Breast epithelium (tissue), 4 donors: ENCODE measurements around the gene TLE1. TPM values are rescaled to one million over a fixed set of nuclear protein-coding genes. Genes with fewer than 3 reads are reported as not detected.

ENCODE experiments used
- DNase-seq, 2 donors: peaks; one replicate each; pipeline ENCODE4 v3.0.0-alpha.2; 2019; ENCODE audit warnings: low spot score in 2 of 2
- H3K27ac ChIP-seq, 2 donors: fragments of 200-600 bp; sonication (generic) in 1 of 2; one replicate each; pipeline ENCODE4 v1.5.1; 2016 to 2019; ENCODE audit warnings: mild to moderate bottlenecking in 1 of 2
- H3K27me3 ChIP-seq, 2 donors: fragments of 200-600 bp; sonication (generic) in 1 of 2; one replicate each; pipeline versions ENCODE4 v1.5.1 to v1.6.0; 2017 to 2019; ENCODE audit warnings: control low read depth in 1 of 2, mild to moderate bottlenecking in 1 of 2
- H3K36me3 ChIP-seq: fragments of 200-600 bp; one replicate; pipeline ENCODE4 v1.5.1; 2019
- H3K4me1 ChIP-seq, 2 donors: fragments of 200-600 bp; sonication (generic); one replicate each; pipeline ENCODE4 v1.5.1; 2016 to 2019; ENCODE audit warnings: control low read depth in 1 of 2
- H3K4me3 ChIP-seq, 3 donors: fragments of 200-600 bp; sonication (generic); 1 replicate in 2 of 3; 2 replicates in 1 of 3; pipeline ENCODE4 v1.5.1; 2016 to 2019; ENCODE audit warnings: mild to moderate bottlenecking in 3 of 3, moderate library complexity in 2 of 3
- H3K9me3 ChIP-seq, 2 donors: fragments of 200-600 bp; sonication (generic) in 1 of 2; one replicate each; pipeline ENCODE4 v1.5.1; 2016 to 2019; ENCODE audit warnings: control low read depth in 1 of 2
- POLR2A ChIP-seq: fragments of 450-650 bp; IDR thresholded peaks from one replicate; pipeline ENCODE4 v1.6.1; 2016; ENCODE audit warnings: antibody characterized with exemption, mild to moderate bottlenecking, moderate library complexity
- POLR2AphosphoS5 ChIP-seq, 3 donors: sonication (generic); formaldehyde crosslinking; IDR thresholded peaks; one replicate each; pipeline ENCODE4 v1.6.1; 2017; ENCODE audit warnings: antibody characterized with exemption in 3 of 3
- intact Hi-C: fragments of 100-400 bp; cut with DNase I; formaldehyde crosslinking; loops from one replicate; pipeline ENCODE4 v1.15.1; 2023; ENCODE audit warnings: low total_unique reads
- total RNA-seq, 3 donors: library from RNA; depleted of rRNA; stranded (reverse); fragments of >200 nt; gene quantifications; one replicate each; pipeline ENCODE4 v1.1.0, GENCODE V29; 2016
- TF ChIP-seq, protein P1 (sequence below), 3 donors: fragments of 450-650 bp; IDR thresholded peaks; one replicate each; pipeline ENCODE4 v1.5.1; 2016 to 2017; ENCODE audit warnings: antibody characterized with exemption in 3 of 3, mild to moderate bottlenecking in 3 of 3, moderate library complexity in 3 of 3

The TLE1 gene
- total RNA-seq, 3 donors from 2014 or later, result 41.1 to 52.1 (median 47.4) TPM

DNA sequence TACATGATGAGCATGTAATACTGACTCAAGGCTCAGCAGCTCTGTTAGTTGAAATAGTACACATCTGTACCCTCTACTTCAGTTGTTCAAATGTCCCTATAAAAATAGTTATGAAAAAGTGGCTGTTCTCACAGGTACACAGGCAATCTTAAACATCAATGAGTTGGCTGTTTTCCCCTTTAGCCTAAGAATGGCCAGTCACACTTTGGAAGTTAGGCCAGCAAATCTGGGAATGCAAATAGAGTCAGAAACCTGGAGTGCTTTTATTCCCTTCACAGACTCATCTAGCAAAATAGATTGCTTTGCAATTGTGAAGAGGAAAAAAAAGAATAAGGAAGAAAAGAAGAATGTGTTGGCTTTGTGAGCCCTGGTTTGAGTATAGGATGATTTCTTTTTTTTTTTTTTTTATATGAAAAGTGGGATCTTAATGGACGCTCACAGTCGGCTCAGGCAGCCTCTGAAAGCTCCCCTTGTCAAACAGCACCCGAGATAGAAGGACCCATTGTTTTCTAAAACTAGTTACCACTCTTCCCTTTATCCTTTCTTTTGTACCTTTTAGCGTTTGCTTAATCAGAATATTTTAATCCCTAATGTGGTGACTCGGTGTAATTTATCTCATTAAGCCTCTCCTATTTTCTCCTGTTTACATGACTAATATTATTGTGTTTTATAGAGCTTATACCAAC, 27.9 kb upstream of the TLE1 start:
- no peaks in the 10 kb centered on the region for H3K36me3 ChIP-seq
- intact Hi-C loops, result no loop called here
- TF ChIP-seq, protein P1, sequence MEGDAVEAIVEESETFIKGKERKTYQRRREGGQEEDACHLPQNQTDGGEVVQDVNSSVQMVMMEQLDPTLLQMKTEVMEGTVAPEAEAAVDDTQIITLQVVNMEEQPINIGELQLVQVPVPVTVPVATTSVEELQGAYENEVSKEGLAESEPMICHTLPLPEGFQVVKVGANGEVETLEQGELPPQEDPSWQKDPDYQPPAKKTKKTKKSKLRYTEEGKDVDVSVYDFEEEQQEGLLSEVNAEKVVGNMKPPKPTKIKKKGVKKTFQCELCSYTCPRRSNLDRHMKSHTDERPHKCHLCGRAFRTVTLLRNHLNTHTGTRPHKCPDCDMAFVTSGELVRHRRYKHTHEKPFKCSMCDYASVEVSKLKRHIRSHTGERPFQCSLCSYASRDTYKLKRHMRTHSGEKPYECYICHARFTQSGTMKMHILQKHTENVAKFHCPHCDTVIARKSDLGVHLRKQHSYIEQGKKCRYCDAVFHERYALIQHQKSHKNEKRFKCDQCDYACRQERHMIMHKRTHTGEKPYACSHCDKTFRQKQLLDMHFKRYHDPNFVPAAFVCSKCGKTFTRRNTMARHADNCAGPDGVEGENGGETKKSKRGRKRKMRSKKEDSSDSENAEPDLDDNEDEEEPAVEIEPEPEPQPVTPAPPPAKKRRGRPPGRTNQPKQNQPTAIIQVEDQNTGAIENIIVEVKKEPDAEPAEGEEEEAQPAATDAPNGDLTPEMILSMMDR (IDR thresholded peaks at IDR 0.05), result no peak
- TF ChIP-seq POLR2AphosphoS5 (IDR thresholded peaks at IDR 0.05) (no peak), POLR2A (no peak)
- H3K27me3 ChIP-seq, result no peaks in the 10 kb centered on the region
- no peak overlapping the region for H3K4me3 ChIP-seq
- peak overlapping the region in 1 of 2 donors; percentile 5 for H3K27ac ChIP-seq
- no peaks in the 10 kb centered on the region for H3K9me3 ChIP-seq
- no peaks in the 10 kb centered on the region for H3K4me1 ChIP-seq
- DNase-seq, result no peak

DNA sequence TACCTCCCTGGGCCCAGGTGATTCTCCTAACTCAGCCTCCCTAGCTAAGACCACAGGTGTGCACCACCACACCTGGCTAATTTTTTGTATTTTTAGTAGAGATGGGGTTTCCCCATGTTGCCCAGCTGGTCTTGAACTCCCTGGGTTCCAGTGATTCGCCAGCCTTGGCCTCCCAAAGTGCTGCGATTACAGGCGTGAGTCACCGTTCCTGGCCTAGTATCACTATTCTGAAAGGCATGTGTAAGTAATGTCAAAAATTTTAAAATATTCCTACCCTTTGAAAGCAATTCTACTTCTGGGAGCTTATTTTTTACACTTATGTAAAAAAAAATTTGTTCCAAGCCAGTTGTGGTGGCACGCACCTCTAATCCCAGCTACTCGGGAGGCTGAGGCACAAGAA, 27.1 kb upstream of the TLE1 start:
- TF ChIP-seq, protein P1 (IDR thresholded peaks at IDR 0.05), result no peak
- no peak for TF ChIP-seq POLR2AphosphoS5 (IDR thresholded peaks at IDR 0.05)
- TF ChIP-seq POLR2A, result no peak
- Histone ChIP-seq H3K27ac (no peak overlapping the region), H3K9me3 (no peaks in the 10 kb centered on the region), H3K27me3 (no peaks in the 10 kb centered on the region), H3K36me3 (no peaks in the 10 kb centered on the region), H3K4me1 (no peaks in the 10 kb centered on the region), H3K4me3 (no peak overlapping the region)
- intact Hi-C loops, result no loop called here
- DNase-seq, result no peak

DNA sequence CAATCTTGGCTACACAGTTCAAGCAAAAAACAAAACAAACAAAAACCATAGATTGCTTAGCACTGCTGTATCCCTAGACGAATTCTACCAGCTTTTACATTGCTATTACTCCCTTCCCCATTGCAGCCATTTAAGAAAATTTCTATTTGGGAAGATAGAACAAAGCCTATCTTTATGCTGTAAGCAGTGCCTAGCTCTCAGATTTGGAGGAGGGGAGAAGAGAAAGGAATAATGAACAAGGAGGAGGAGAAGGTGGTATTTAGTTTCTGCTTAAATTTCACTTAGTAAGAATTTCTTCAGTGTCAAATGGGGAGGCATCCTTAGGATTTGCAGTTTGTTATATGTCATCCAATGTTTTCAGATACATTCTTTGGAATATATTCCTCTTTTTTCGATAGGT, 16.2 kb upstream of the TLE1 start:
- Histone ChIP-seq H3K4me3 (no peak overlapping the region), H3K27ac (no peak overlapping the region), H3K36me3 (no peaks in the 10 kb centered on the region), H3K9me3 (no peaks in the 10 kb centered on the region), H3K4me1 (no peaks in the 10 kb centered on the region), H3K27me3 (no peaks in the 10 kb centered on the region)
- DNase-seq, result no peak
- no peak for TF ChIP-seq POLR2AphosphoS5 (IDR thresholded peaks at IDR 0.05)
- no peak for TF ChIP-seq POLR2A
- TF ChIP-seq, protein P1 (IDR thresholded peaks at IDR 0.05), result no peak
- intact Hi-C loops, result no loop called here

DNA sequence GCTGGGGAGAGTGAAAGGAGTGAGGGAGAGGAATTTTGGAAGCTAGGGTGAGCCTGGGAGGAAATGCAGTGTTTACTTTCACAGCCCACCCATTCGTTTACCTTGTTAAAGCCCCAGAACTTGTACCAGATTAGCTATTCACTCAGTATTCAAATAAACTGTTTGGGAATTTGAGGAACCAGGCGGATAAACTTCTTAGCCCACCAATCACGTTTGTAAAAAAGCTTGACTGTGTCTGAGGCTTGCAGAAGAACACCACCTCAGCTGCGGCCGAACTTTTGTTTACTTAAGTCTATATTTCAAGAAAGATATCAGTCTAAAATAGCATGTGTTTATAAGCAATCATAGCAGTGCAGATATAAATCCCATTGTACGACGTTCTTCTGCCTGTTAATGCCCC, 5.2 kb upstream of the TLE1 start:
- TF ChIP-seq, protein P1 (IDR thresholded peaks at IDR 0.05), result no peak
- TF ChIP-seq POLR2AphosphoS5 (IDR thresholded peaks at IDR 0.05), result no peak
- TF ChIP-seq POLR2A, result no peak
- H3K4me3 ChIP-seq, result no peak overlapping the region
- H3K9me3 ChIP-seq, result no peaks in the 10 kb centered on the region
- H3K27me3 ChIP-seq, result no peaks in the 10 kb centered on the region
- intact Hi-C loops, result no loop called here
- no peaks in the 10 kb centered on the region for H3K36me3 ChIP-seq
- H3K27ac ChIP-seq, result no peak overlapping the region
- H3K4me1 ChIP-seq, result peaks cover 0 to 6% of the 10 kb centered on the region in 2 donors
- no peak for DNase-seq

DNA sequence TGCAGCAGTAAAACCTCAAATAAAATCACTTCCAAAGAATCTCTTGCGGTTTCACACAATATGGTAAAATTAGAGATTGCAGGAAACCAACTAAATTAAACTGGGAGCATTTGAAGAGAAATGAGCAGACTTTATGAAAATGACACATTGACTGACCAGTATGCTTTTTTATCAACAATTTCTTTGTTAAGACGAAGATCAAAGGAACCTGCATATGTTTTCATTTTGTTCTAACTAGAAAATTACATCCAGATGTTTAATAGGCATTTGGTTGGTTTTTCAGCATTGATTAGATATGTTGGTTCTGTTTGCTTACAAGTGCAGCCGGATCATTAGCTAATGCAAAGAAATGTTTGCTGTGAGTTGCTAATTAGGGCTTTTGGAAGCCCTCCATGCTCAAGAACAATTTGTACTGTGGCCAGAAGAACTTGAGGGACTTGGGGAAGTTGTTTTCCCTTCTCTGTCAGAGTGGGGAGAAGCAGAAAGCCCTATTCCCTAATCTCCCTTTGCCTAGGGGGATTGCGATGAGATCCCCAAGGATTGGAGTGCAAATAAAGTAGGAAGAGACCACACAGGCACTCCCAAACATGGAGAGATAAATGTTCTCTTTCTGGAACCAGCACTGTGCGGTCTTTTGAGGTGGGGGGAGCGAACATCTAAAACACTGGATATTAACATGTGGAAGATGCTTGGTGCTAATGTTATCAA, 4.5 kb upstream of the TLE1 start:
- H3K36me3 ChIP-seq, result no peaks in the 10 kb centered on the region
- no peak overlapping the region for H3K4me3 ChIP-seq
- no peaks in the 10 kb centered on the region for H3K27me3 ChIP-seq
- DNase-seq, result no peak
- intact Hi-C loops, result no loop called here
- H3K4me1 ChIP-seq, result peaks cover 0 to 6% of the 10 kb centered on the region in 2 donors
- TF ChIP-seq POLR2AphosphoS5 (IDR thresholded peaks at IDR 0.05) (no peak), POLR2A (no peak)
- TF ChIP-seq, protein P1 (IDR thresholded peaks at IDR 0.05), result no peak
- no peaks in the 10 kb centered on the region for H3K9me3 ChIP-seq
- H3K27ac ChIP-seq, result no peak overlapping the region
